ENCODE results near the gene PNKD. TPM values are rescaled to one million over a fixed set of nuclear protein-coding genes. Genes with fewer than 3 reads are reported as not detected.

The PNKD gene
- total and polyA plus RNA-seq, 9 donors, result 23.3 to 74.5 (median 48.1) TPM

- intact Hi-C loops (cut with DNase I), result no loop called here
- Histone ChIP-seq H3K27me3 (no peaks in the 10 kb centered on the region), H3K27ac (no peak overlapping the region), H3K36me3 (no peaks in the 10 kb centered on the region), H3K9me3 (no peaks in the 10 kb centered on the region), H3K4me3 (no peak overlapping the region), H3K4me1 (ENCODE audit: insufficient read depth) (no peaks in the 10 kb centered on the region)
- WGBS, 3 donors, result 83 to 91% (median 88%) methylated on average over 5 of the region's 5 CpGs
- no peak for DNase-seq
- TF ChIP-seq POLR2A (IDR thresholded peaks at IDR 0.05) (no peak), CTCF (IDR thresholded peaks at IDR 0.05) (no peak), EP300 (IDR thresholded peaks at IDR 0.05) (no peak)
These were observed 107.7 kb downstream of the PNKD start for GRCh38 chr2:218378053-218378452.

- TF ChIP-seq CTCF (IDR thresholded peaks at IDR 0.05) (no peak), EP300 (IDR thresholded peaks at IDR 0.05) (no peak), POLR2A (IDR thresholded peaks at IDR 0.05) (peak; percentile 7)
- H3K27ac ChIP-seq, result no peak within 1 kb of the TSS
- WGBS, 3 donors, result 83 to 89% (median 83%) methylated on average over 13 of the region's 13 CpGs
- H3K4me3 ChIP-seq, result no peak within 1 kb of the TSS
- peak in 1 of 5 donors; percentile 21 for DNase-seq
- no peaks in the 10 kb centered on the region for H3K9me3 ChIP-seq
- intact Hi-C loops (cut with DNase I), result no loop called here
- H3K27me3 ChIP-seq, result no peaks in the 10 kb centered on the region
- H3K36me3 ChIP-seq, result no peaks in the 10 kb centered on the region
- H3K4me1 ChIP-seq (ENCODE audit: insufficient read depth), result peaks cover under 1% of the 10 kb centered on the region
These were observed 111.6 kb downstream of the PNKD start, which contains the start of gene SLC11A1 for GRCh38 chr2:218381916-218382366. Gene SLC11A1 (plus strand): TSS chr2:218382273. CDS start chr2:218382369, 96 bp downstream.

- intact Hi-C loops (cut with DNase I), result no loop called here
- no peaks in the 10 kb centered on the region for H3K9me3 ChIP-seq
- no peak overlapping the region for H3K4me3 ChIP-seq
- no peak overlapping the region for H3K27ac ChIP-seq
- no peak for TF ChIP-seq CTCF (IDR thresholded peaks at IDR 0.05)
- TF ChIP-seq POLR2A (IDR thresholded peaks at IDR 0.05), result no peak
- TF ChIP-seq EP300 (IDR thresholded peaks at IDR 0.05), result no peak
- no peak for DNase-seq
- WGBS, 3 donors, result 94 to 95% (median 94%) methylated on average over 6 of the region's 6 CpGs
- no peaks in the 10 kb centered on the region for H3K36me3 ChIP-seq
- no peaks in the 10 kb centered on the region for H3K27me3 ChIP-seq
- peaks cover 3% of the 10 kb centered on the region for H3K4me1 ChIP-seq (ENCODE audit: insufficient read depth)
These were observed 112.5 kb downstream of the PNKD start for GRCh38 chr2:218382785-218383184.

GRCh38 chr2:218383892-218384519 lies 113.7 kb downstream of the PNKD start:
- no peaks in the 10 kb centered on the region for H3K36me3 ChIP-seq
- WGBS, 3 donors, result 87 to 89% (median 88%) methylated on average over 10 of the region's 10 CpGs
- no peaks in the 10 kb centered on the region for H3K27me3 ChIP-seq
- no peak for TF ChIP-seq POLR2A (IDR thresholded peaks at IDR 0.05)
- TF ChIP-seq EP300 (IDR thresholded peaks at IDR 0.05), result no peak
- TF ChIP-seq CTCF (IDR thresholded peaks at IDR 0.05), result no peak
- intact Hi-C loops (cut with DNase I), result no loop called here
- H3K4me3 ChIP-seq, result no peak overlapping the region
- H3K4me1 ChIP-seq (ENCODE audit: insufficient read depth), result peaks cover 3% of the 10 kb centered on the region
- H3K27ac ChIP-seq, result no peak overlapping the region
- no peaks in the 10 kb centered on the region for H3K9me3 ChIP-seq
- peak in 1 of 5 donors; percentile 21 for DNase-seq
